IMR-90 (cell line): ENCODE data around the gene FIBCD1. TPM values are rescaled to one million over a fixed set of nuclear protein-coding genes. Genes with fewer than 3 reads are reported as not detected.

Source experiments
- ATAC-seq: fragments of 200-7000 bp; cut with Tn5 transposase; 2 replicates; pipeline ENCODE4 v1.9.1; 2020; ENCODE audit warnings: low read depth, mild to moderate bottlenecking, moderate library complexity
- BruUV-seq: library from RNA; stranded (reverse); fragments of 400-500 nt; replicated peaks from 2 replicates; lab custom pipeline; 2021; lab: Mats Ljungman, UMichigan
- CTCF ChIA-PET: fragments of 300-600 bp; formaldehyde crosslinking; extraction: SDS; loops from one replicate; lab custom pipeline; 2021; ENCODE audit warnings: antibody characterized with exemption; lab: Yijun Ruan, JAX
- POLR2A ChIA-PET: fragments of 300-600 bp; sonication (Branson Sonifier 250); formaldehyde crosslinking; loops from one replicate; lab custom pipeline; 2022; ENCODE audit warnings: antibody characterized with exemption; ENCODE audit not compliant: unreplicated experiment; lab: Charles Lee
- DNase-seq: peaks from one replicate; pipeline ENCODE4 v3.0.0; 2013
- H2AFZ ChIP-seq: replicated peaks from 2 replicates; pipeline ENCODE3; 2013; ENCODE audit warnings: low read length, mild to moderate bottlenecking; ENCODE audit not compliant: poor library complexity
- H2AK5ac ChIP-seq: 2 replicates; pipeline ENCODE4 v1.6.1; 2013; ENCODE audit warnings: low read depth, low read length, inconsistent platforms
- H2AK9ac ChIP-seq: replicated peaks from 2 replicates; pipeline ENCODE3; 2013; ENCODE audit warnings: mild to moderate bottlenecking, low read depth, low read length, moderate library complexity; ENCODE audit not compliant: poor library complexity
- H2BK120ac ChIP-seq: 2 replicates; pipeline ENCODE4 v1.6.1; 2013; ENCODE audit warnings: low read depth, low read length, inconsistent platforms
- H2BK15ac ChIP-seq: 3 replicates; pipeline ENCODE4 v1.6.1; 2013; ENCODE audit warnings: low read depth, low read length, inconsistent platforms
- H2BK20ac ChIP-seq: 2 replicates; pipeline ENCODE4 v1.6.1; 2013; ENCODE audit warnings: low read depth, mild to moderate bottlenecking, inconsistent platforms, low read length, moderate library complexity
- H2BK5ac ChIP-seq: 2 replicates; pipeline ENCODE4 v1.6.1; 2013; ENCODE audit warnings: mild to moderate bottlenecking, low read depth, low read length, inconsistent platforms; ENCODE audit not compliant: poor library complexity, severe bottlenecking
- H3K14ac ChIP-seq: replicated peaks from 2 replicates; pipeline ENCODE4 v1.6.1; 2013; ENCODE audit warnings: low read depth, low read length, inconsistent platforms
- H3K18ac ChIP-seq: 2 replicates; pipeline ENCODE4 v1.6.1; 2013; ENCODE audit warnings: low read depth, low read length, control low read depth
- H3K23ac ChIP-seq: 2 replicates; pipeline ENCODE4 v1.6.1; 2013; ENCODE audit warnings: low read depth, low read length, inconsistent platforms
- H3K27ac ChIP-seq: 2 replicates; pipeline ENCODE4 v1.5.1; 2013; ENCODE audit warnings: mild to moderate bottlenecking, control low read depth, low read length; ENCODE audit not compliant: insufficient read depth
- H3K27me3 ChIP-seq: 2 replicates; pipeline ENCODE4 v1.6.1; 2013; ENCODE audit warnings: low read length; ENCODE audit not compliant: control insufficient read depth, insufficient read depth
- H3K36me3 ChIP-seq: 2 replicates; pipeline ENCODE4 v1.6.1; 2013; ENCODE audit warnings: low read length, mixed read lengths; ENCODE audit not compliant: control insufficient read depth, insufficient read depth
- H3K4ac ChIP-seq: 2 replicates; pipeline ENCODE4 v1.6.1; 2013; ENCODE audit warnings: low read depth, low read length, inconsistent platforms
- H3K4me1 ChIP-seq: 2 replicates; pipeline ENCODE4 v1.6.1; 2013; ENCODE audit warnings: low read length, mixed read lengths; ENCODE audit not compliant: control insufficient read depth, insufficient read depth
- H3K4me2 ChIP-seq: 2 replicates; pipeline ENCODE4 v1.6.1; 2013; ENCODE audit warnings: low read depth, mild to moderate bottlenecking, control low read depth, low read length, moderate library complexity
- H3K4me3 ChIP-seq: 2 replicates; pipeline ENCODE4 v1.5.1; 2013; ENCODE audit warnings: low read depth, mild to moderate bottlenecking, control low read depth, low read length, moderate library complexity; ENCODE audit not compliant: insufficient read depth
- H3K56ac ChIP-seq: 2 replicates; pipeline ENCODE4 v1.6.1; 2013; ENCODE audit warnings: low read length, inconsistent platforms; ENCODE audit not compliant: insufficient read depth; ENCODE audit errors: extremely low read depth
- H3K79me1 ChIP-seq, 2 experiments: 2 replicates each; pipeline ENCODE4 v1.6.1; 2013; ENCODE audit warnings: low read length in 2 of 2, inconsistent platforms in 1 of 2, low read depth in 1 of 2
- H3K9ac ChIP-seq: 2 replicates; pipeline ENCODE4 v1.6.1; 2013; ENCODE audit warnings: low read depth, low read length, control low read depth
- H3K9me1 ChIP-seq: 2 replicates; pipeline ENCODE4 v1.6.1; 2013; ENCODE audit warnings: low read length, inconsistent platforms; ENCODE audit not compliant: insufficient read depth
- H3K9me3 ChIP-seq: 2 replicates; pipeline ENCODE4 v1.6.1; 2013; ENCODE audit warnings: low read length; ENCODE audit not compliant: control insufficient read depth, insufficient read depth
- H4K20me1 ChIP-seq: 2 replicates; pipeline ENCODE4 v1.6.1; 2013; ENCODE audit warnings: low read length, inconsistent platforms; ENCODE audit not compliant: insufficient read depth
- H4K5ac ChIP-seq: 2 replicates; pipeline ENCODE4 v1.6.1; 2013; ENCODE audit warnings: mild to moderate bottlenecking, low read depth, low read length, control low read depth
- H4K8ac ChIP-seq, 2 experiments: 2 replicates each; pipeline ENCODE4 v1.6.1; 2013; ENCODE audit warnings: low read depth in 2 of 2, low read length in 2 of 2, control low read depth in 1 of 2, inconsistent platforms in 1 of 2
- H4K91ac ChIP-seq: 2 replicates; pipeline ENCODE4 v1.6.1; 2013; ENCODE audit warnings: low read depth, low read length, inconsistent platforms; ENCODE audit not compliant: insufficient read depth
- BHLHE40 ChIP-seq: fragments of 150-350 bp; IDR thresholded peaks from 2 replicates; pipeline ENCODE4 v1.6.1; 2016; ENCODE audit warnings: mild to moderate bottlenecking, low read depth, low read length
- CEBPB ChIP-seq: IDR thresholded peaks from 2 replicates; pipeline ENCODE4 v1.6.1; 2012; ENCODE audit warnings: low read depth, low read length, improper control_type of control experiment
- CHD1 ChIP-seq: IDR thresholded peaks from 2 replicates; pipeline ENCODE4 v1.6.1; 2012; ENCODE audit warnings: low read depth, low read length, improper control_type of control experiment
- CTCF ChIP-seq: conservative IDR thresholded peaks from 2 replicates; pipeline ENCODE4 v1.5.1; 2012; ENCODE audit warnings: mild to moderate bottlenecking, low read depth, low read length, improper control_type of control experiment
- FOS ChIP-seq: fragments of 150-350 bp; IDR thresholded peaks from 2 replicates; pipeline ENCODE4 v1.6.1; 2016; ENCODE audit warnings: low read depth, low read length
- MAFK ChIP-seq: IDR thresholded peaks from 2 replicates; pipeline ENCODE4 v1.6.1; 2012; ENCODE audit warnings: low read depth, low read length, improper control_type of control experiment
- MXI1 ChIP-seq: IDR thresholded peaks from 2 replicates; pipeline ENCODE4 v1.6.1; 2012; ENCODE audit warnings: low read depth, mild to moderate bottlenecking, low read length, moderate library complexity, borderline replicate concordance
- POLR2A ChIP-seq: IDR thresholded peaks from 2 replicates; pipeline ENCODE4 v1.6.1; 2012; ENCODE audit warnings: mild to moderate bottlenecking, low read depth, low read length
- RAD21 ChIP-seq: IDR thresholded peaks from 2 replicates; pipeline ENCODE4 v1.6.1; 2012; ENCODE audit warnings: low read length, improper control_type of control experiment
- USF2 ChIP-seq: fragments of 150-350 bp; IDR thresholded peaks from 2 replicates; pipeline ENCODE4 v1.6.1; 2017; ENCODE audit warnings: mild to moderate bottlenecking, antibody characterized with exemption, low read length, low read depth
- WGBS, 2 experiments: methylation state at CpG; one replicate each; pipeline versions ENCODE4 v1.1.5 to v1.1.7; 2013; ENCODE audit warnings: missing lambda C conversion rate in 2 of 2; ENCODE audit not compliant: insufficient read length in 1 of 2; ENCODE audit errors: extremely low coverage in 2 of 2; 5-methylcytosine and 5-hydroxymethylcytosine counted together
- dilution Hi-C: fragments of 300-500 bp; cut with HindIII; formaldehyde crosslinking; loops from one replicate; pipeline ENCODE4 v1.14.3; 2018; ENCODE audit warnings: low sequenced_read_pairs; ENCODE audit not compliant: unreplicated experiment
- in situ Hi-C: fragments of 300-500 bp; cut with MboI; formaldehyde crosslinking; loops from 3 replicates; pipeline ENCODE4 v1.14.3; 2019; ENCODE audit warnings: low sequenced_read_pairs, inconsistent platforms, mixed read lengths
- intact Hi-C: fragments of 100-400 bp; cut with micrococcal nuclease; formaldehyde crosslinking; loops from 2 replicates; pipeline ENCODE4 v1.10.0; 2022
- polyA plus RNA-seq, 3 experiments: library from polyadenylated mRNA; depleted of rRNA; stranded (reverse); fragments of >200 nt; gene quantifications; 2 replicates each; pipeline ENCODE4 v1.2.3, GENCODE V29; 2012; ENCODE audit warnings: low replicate concordance in 1 of 3
- total RNA-seq: library from RNA; depleted of rRNA; stranded (reverse); fragments of >200 nt; gene quantifications from 2 replicates; pipeline ENCODE4 v1.2.3, GENCODE V29; 2012
- TF ChIP-seq, protein P1 (sequence below): fragments of 150-350 bp; IDR thresholded peaks from 2 replicates; pipeline ENCODE4 v1.6.1; 2016; ENCODE audit warnings: low read depth, mild to moderate bottlenecking, low read length, moderate library complexity, borderline replicate concordance

FIBCD1 gene
- total and polyA plus RNA-seq, 2 of the 4 experiments (the other 2 are of a cell fraction): 1.1 to 10.1 TPM

- no peak overlapping the region for H3K14ac ChIP-seq
- H3K56ac ChIP-seq: no peak overlapping the region
- no peak overlapping the region for H3K4me2 ChIP-seq
- ChIA-PET POLR2A (no interaction called here), CTCF (no interaction called here)
- no peak overlapping the region for H2AK5ac ChIP-seq
- no peak overlapping the region for H3K23ac ChIP-seq
- no peaks in the 10 kb centered on the region for H3K36me3 ChIP-seq
- no peak overlapping the region for H2BK20ac ChIP-seq
- H2AK9ac ChIP-seq: no peak overlapping the region
- no TSS peak for BruUV-seq
- H3K79me1 ChIP-seq: no peaks in the 10 kb centered on the region
- DNase-seq (no peak), ATAC-seq (no peak)
- no peak overlapping the region for H4K91ac ChIP-seq
- H2BK120ac ChIP-seq: no peak overlapping the region
- no peak overlapping the region for H2AFZ ChIP-seq
- TF ChIP-seq BHLHE40 (no peak), USF2 (no peak), POLR2A (no peak), CHD1 (no peak), CTCF (no peak), MXI1 (no peak), FOS (no peak), MAFK (no peak), CEBPB (no peak), RAD21 (no peak)
- TF ChIP-seq, protein P1, sequence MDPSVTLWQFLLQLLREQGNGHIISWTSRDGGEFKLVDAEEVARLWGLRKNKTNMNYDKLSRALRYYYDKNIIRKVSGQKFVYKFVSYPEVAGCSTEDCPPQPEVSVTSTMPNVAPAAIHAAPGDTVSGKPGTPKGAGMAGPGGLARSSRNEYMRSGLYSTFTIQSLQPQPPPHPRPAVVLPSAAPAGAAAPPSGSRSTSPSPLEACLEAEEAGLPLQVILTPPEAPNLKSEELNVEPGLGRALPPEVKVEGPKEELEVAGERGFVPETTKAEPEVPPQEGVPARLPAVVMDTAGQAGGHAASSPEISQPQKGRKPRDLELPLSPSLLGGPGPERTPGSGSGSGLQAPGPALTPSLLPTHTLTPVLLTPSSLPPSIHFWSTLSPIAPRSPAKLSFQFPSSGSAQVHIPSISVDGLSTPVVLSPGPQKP: no peak
- no peak overlapping the region for H4K5ac ChIP-seq
- H2BK15ac ChIP-seq: no peak overlapping the region
- no peaks in the 10 kb centered on the region for H3K9me1 ChIP-seq
- H3K4ac ChIP-seq: no peak overlapping the region
- peaks cover 58% of the 10 kb centered on the region for H3K27me3 ChIP-seq
- no CpG with 5 or more reads among the region's 8 CpGs for WGBS, 2 experiments
- no peak overlapping the region for H3K18ac ChIP-seq
- H3K9ac ChIP-seq: no peak overlapping the region
- H2BK5ac ChIP-seq: no peak overlapping the region
- dilution Hi-C loops (no loop called here), in situ Hi-C loops (no loop called here), intact Hi-C loops (no loop called here)
- H3K27ac ChIP-seq: no peak overlapping the region
- H4K20me1 ChIP-seq: no peaks in the 10 kb centered on the region
- H3K9me3 ChIP-seq: no peaks in the 10 kb centered on the region
- no peak overlapping the region for H4K8ac ChIP-seq
- H3K4me1 ChIP-seq: no peaks in the 10 kb centered on the region
- no peak overlapping the region for H3K4me3 ChIP-seq
Measured at GRCh38 chr9:130984521-130984920, 45.5 kb upstream of the FIBCD1 start.
